Psoas muscle (tissue), 8 donors: Measurements from ENCODE around the gene IL21R. TPM values are rescaled to one million over a fixed set of nuclear protein-coding genes. Genes with fewer than 3 reads are reported as not detected.

Source experiments
- ATAC-seq, 4 donors: fragments of 200-7000 bp; cut with Tn5 transposase; one replicate each; pipeline ENCODE4 v1.9.1; 2020; ENCODE audit warnings: moderate library complexity in 3 of 4, mild to moderate bottlenecking in 2 of 4
- DNase-seq, 2 donors: peaks; one replicate each; pipeline ENCODE4 v3.0.0-alpha.2; 2020
- H3K27ac ChIP-seq: fragments of 200-600 bp; one replicate; pipeline ENCODE4 v1.8.0; 2022
- H3K27me3 ChIP-seq, 3 donors: fragments of 200-600 bp in 1 of 3; one replicate each; pipeline versions ENCODE4 v1.6.1 to v1.8.0; 2013 to 2022; ENCODE audit warnings: low read length in 2 of 3, mild to moderate bottlenecking in 2 of 3, moderate library complexity in 1 of 3; ENCODE audit not compliant: insufficient read depth in 3 of 3
- H3K36me3 ChIP-seq, 2 donors: fragments of 200-600 bp in 1 of 2; one replicate each; pipeline versions ENCODE4 v1.6.1 to v1.8.0; 2013 to 2022; ENCODE audit warnings: low read depth in 1 of 2, mild to moderate bottlenecking in 1 of 2, moderate library complexity in 1 of 2; ENCODE audit not compliant: insufficient read depth in 1 of 2
- H3K4me1 ChIP-seq: fragments of 200-600 bp; one replicate; pipeline ENCODE4 v1.8.0; 2022
- H3K4me3 ChIP-seq: fragments of 200-600 bp; one replicate; pipeline ENCODE4 v1.8.0; 2022; ENCODE audit warnings: mild to moderate bottlenecking
- H3K9me3 ChIP-seq: fragments of 200-600 bp; one replicate; pipeline ENCODE4 v1.8.0; 2022
- CTCF ChIP-seq: fragments of 200-600 bp; IDR thresholded peaks from one replicate; pipeline ENCODE4 v1.8.0; 2022; ENCODE audit warnings: antibody characterized with exemption
- WGBS, 3 donors: extraction: QIAGEN DNeasy Blood & Tissue Kit; methylation state at CpG; one replicate each; pipeline versions ENCODE4 v1.1.6 to v1.1.7; 2013; 5-methylcytosine and 5-hydroxymethylcytosine counted together
- intact Hi-C, 2 donors: fragments of 100-400 bp; cut with DNase I; formaldehyde crosslinking; loops; one replicate each; pipeline versions ENCODE4 v1.11.0 to v1.14.2; 2022
- polyA plus RNA-seq, 3 donors: library from polyadenylated mRNA; stranded (reverse); fragments of 200-250 nt; gene quantifications; one replicate each; pipeline ENCODE4 v1.2.3, GENCODE V29; 2013
- total RNA-seq, 4 donors: library from RNA; stranded (reverse); fragmentation: NEBNext Ultra II Directional in 2 of 4; extraction: Animal tissue kit (Norgen Biotek cat#: 25700) in 2 of 4; gene quantifications; one replicate each; pipeline versions ENCODE4 v1.2.1 to v1.2.4, GENCODE V29; 2021 to 2023
- donor health status: healthy with polysubstance abuse.
- donor health status: DM: no; HTN: no; CAD: no; lungs with moderate emphysema.
- donor health status: Bipolar disorder and iron deficiency.
- donor health status: healthy.
- donor health status: DM: yes; HTN: yes; CAD: no.
- donor health status: DM: no; HTN: no; CAD: no.
- donor health status: DM: no; HTN: no; CAD: no.
- donor health status: DM: yes; HTN: yes; CAD: no.

IL21R gene
- total and polyA plus RNA-seq, 7 donors, result 0.01 to 0.15 (median 0.08) TPM; not detected in 2

- H3K36me3 ChIP-seq, result no peaks in the 10 kb centered on the region
- TF ChIP-seq CTCF, result no peak
- peaks cover 0 to 1% (median 0%) of the 10 kb centered on the region in 3 donors for H3K27me3 ChIP-seq
- no peak for ATAC-seq
- intact Hi-C loops, result no loop called here
- H3K27ac ChIP-seq, result no peak overlapping the region
- H3K4me1 ChIP-seq, result no peaks in the 10 kb centered on the region
- no peak for DNase-seq
- no peaks in the 10 kb centered on the region for H3K9me3 ChIP-seq
- H3K4me3 ChIP-seq, result no peak overlapping the region
- WGBS, 3 donors, result 65 to 74% (median 67%) methylated on average over 4 of the region's 4 CpGs
Measured at GRCh38 chr16:27377666-27378485, 24.1 kb upstream of the IL21R start.

- H3K27me3 ChIP-seq, result peaks cover 0 to 1% (median 0%) of the 10 kb centered on the region in 3 donors
- no peaks in the 10 kb centered on the region for H3K9me3 ChIP-seq
- no peaks in the 10 kb centered on the region for H3K4me1 ChIP-seq
- H3K36me3 ChIP-seq, result no peaks in the 10 kb centered on the region
- H3K27ac ChIP-seq, result no peak overlapping the region
- ATAC-seq (no peak), DNase-seq (no peak)
- TF ChIP-seq CTCF, result no peak
- 68 to 70% (median 69%) methylated on average over 11 of the region's 11 CpGs for WGBS, 3 donors
- H3K4me3 ChIP-seq, result no peak overlapping the region
- intact Hi-C loops, result no loop called here
Measured at GRCh38 chr16:27378871-27379481, 23.0 kb upstream of the IL21R start.

GRCh38 chr16:27379919-27380318 is 22.1 kb upstream of the IL21R start:
- Histone ChIP-seq H3K27ac (no peak overlapping the region), H3K36me3 (no peaks in the 10 kb centered on the region), H3K27me3 (peaks cover 0 to 1% (median 0%) of the 10 kb centered on the region in 3 donors), H3K4me1 (no peaks in the 10 kb centered on the region), H3K9me3 (no peaks in the 10 kb centered on the region), H3K4me3 (no peak overlapping the region)
- TF ChIP-seq CTCF, result no peak
- intact Hi-C loops, result no loop called here
- ATAC-seq (no peak), DNase-seq (no peak)
- 85 to 88% (median 85%) methylated on average over 9 of the region's 9 CpGs for WGBS, 3 donors

- Histone ChIP-seq H3K4me3 (no peak overlapping the region), H3K4me1 (no peaks in the 10 kb centered on the region), H3K9me3 (no peaks in the 10 kb centered on the region)
Measured at GRCh38 chr16:27381236-27381635, 20.7 kb upstream of the IL21R start.

More at GRCh38 chr16:27381236-27381635, 20.7 kb upstream of the IL21R start:
- ATAC-seq (no peak), DNase-seq (no peak)
- no peak for TF ChIP-seq CTCF
- Histone ChIP-seq H3K36me3 (no peaks in the 10 kb centered on the region), H3K27me3 (peaks cover 0 to 1% (median 0%) of the 10 kb centered on the region in 3 donors), H3K27ac (no peak overlapping the region)
- intact Hi-C loops, result no loop called here
